Immature natural killer cell (primary cell): ENCODE measurements around the gene PRKCG. TPM values are rescaled to one million over a fixed set of nuclear protein-coding genes. Genes with fewer than 3 reads are reported as not detected.
"Not testable (repeated sequence)": the region's sequence is repeated elsewhere in the genome, so short reads cannot be mapped to it uniquely, and the experiment has no call there.

ENCODE experiments used
- DNase-seq, 3 donors: peaks; one replicate each; pipeline ENCODE4 v3.0.0; 2022; ENCODE audit warnings: mixed read lengths in 1 of 3
- H3K27ac Mint-ChIP-seq, 6 donors: one replicate each; pipeline ENCODE4 v1.8.0; 2020; ENCODE audit warnings: mixed read lengths in 6 of 6, mild to moderate bottlenecking in 5 of 6, inconsistent platforms in 4 of 6, moderate library complexity in 3 of 6
- H3K27me3 Mint-ChIP-seq, 3 donors: one replicate each; pipeline ENCODE4 v1.8.0; 2020 to 2021; ENCODE audit warnings: low read depth in 3 of 3, mild to moderate bottlenecking in 3 of 3, mixed read lengths in 3 of 3, moderate library complexity in 3 of 3, inconsistent platforms in 1 of 3
- H3K36me3 Mint-ChIP-seq, 3 donors: one replicate each; pipeline ENCODE4 v1.8.0; 2020; ENCODE audit warnings: mixed read lengths in 3 of 3, inconsistent platforms in 2 of 3, mild to moderate bottlenecking in 2 of 3
- H3K4me1 Mint-ChIP-seq, 2 donors: one replicate each; pipeline ENCODE4 v1.8.0; 2020; ENCODE audit warnings: inconsistent platforms in 2 of 2, mild to moderate bottlenecking in 2 of 2, mixed read lengths in 2 of 2, moderate library complexity in 1 of 2
- H3K4me3 Mint-ChIP-seq, 5 donors: one replicate each; pipeline ENCODE4 v1.8.0; 2020; ENCODE audit warnings: mild to moderate bottlenecking in 5 of 5, mixed read lengths in 5 of 5, inconsistent platforms in 3 of 5, moderate library complexity in 3 of 5
- H3K9me3 Mint-ChIP-seq, 6 donors: one replicate each; pipeline ENCODE4 v1.8.0; 2020; ENCODE audit warnings: mild to moderate bottlenecking in 6 of 6, mixed read lengths in 6 of 6, inconsistent platforms in 4 of 6, moderate library complexity in 3 of 6
- polyA plus RNA-seq, 3 donors: library from polyadenylated mRNA; unstranded; fragments of 300-500 nt; fragmentation: Illumina TruSeq; gene quantifications; one replicate each; pipeline ENCODE4 v1.2.3, GENCODE V29; 2021

PRKCG gene
- polyA plus RNA-seq, 3 donors from 2014 or later, result not detected

GRCh38 chr19:53867225-53868090, 14.5 kb upstream of the PRKCG start, which contains the start of gene MYADM:
TSS of gene MYADM (plus strand) at chr19:53867883. CDS start at chr19:53873530, 5,647 bp downstream.
- Mint-ChIP-seq H3K4me1 (peaks cover 42 to 44% of the 10 kb centered on the region in 2 donors), H3K27me3 (peaks cover 34 to 47% (median 40%) of the 10 kb centered on the region in 3 donors), H3K4me3 (peak within 1 kb of the TSS; percentile 93 to 97 (median 96)), H3K36me3 (peaks cover 0 to 3% (median 0%) of the 10 kb centered on the region in 3 donors), H3K27ac (peak within 1 kb of the TSS; percentile 99 to 100 (median 99)), H3K9me3 (no peaks in the 10 kb centered on the region)
- peak; percentile 100 for DNase-seq

- peak in 2 of 3 donors; percentile 44 to 55 for DNase-seq
- H3K36me3 Mint-ChIP-seq, result peaks cover 0 to 5% (median 4%) of the 10 kb centered on the region in 3 donors
- no peaks in the 10 kb centered on the region for H3K9me3 Mint-ChIP-seq
- H3K4me1 Mint-ChIP-seq, result peaks cover 44 to 45% of the 10 kb centered on the region in 2 donors
- H3K27ac Mint-ChIP-seq, result peak overlapping the region; percentile 93 to 100 (median 99)
- peak overlapping the region; percentile 93 to 97 (median 96) for H3K4me3 Mint-ChIP-seq
- peaks cover 34 to 49% (median 47%) of the 10 kb centered on the region in 3 donors for H3K27me3 Mint-ChIP-seq
Measured at GRCh38 chr19:53868091-53868891, 13.7 kb upstream of the PRKCG start.

GRCh38 chr19:53868892-53869804, 12.8 kb upstream of the PRKCG start:
- H3K4me1 Mint-ChIP-seq, result peaks cover 51 to 52% of the 10 kb centered on the region in 2 donors
- peak overlapping the region; percentile 93 to 97 (median 96) for H3K4me3 Mint-ChIP-seq
- peak overlapping the region; percentile 92 to 100 (median 96) for H3K27ac Mint-ChIP-seq
- peaks cover 40 to 57% (median 50%) of the 10 kb centered on the region in 3 donors for H3K27me3 Mint-ChIP-seq
- H3K36me3 Mint-ChIP-seq, result peaks cover 7 to 13% (median 8%) of the 10 kb centered on the region in 3 donors
- no peaks in the 10 kb centered on the region for H3K9me3 Mint-ChIP-seq
- DNase-seq, result peak; percentile 94 to 95 (median 94)

GRCh38 chr19:53869805-53870484, 12.1 kb upstream of the PRKCG start:
- H3K27me3 Mint-ChIP-seq, result peaks cover 48 to 60% (median 55%) of the 10 kb centered on the region in 3 donors
- H3K9me3 Mint-ChIP-seq, DNase-seq: not testable (repeated sequence)
- peak overlapping the region; percentile 86 to 100 (median 94) for H3K27ac Mint-ChIP-seq
- H3K4me1 Mint-ChIP-seq, result peaks cover 59 to 60% of the 10 kb centered on the region in 2 donors
- H3K4me3 Mint-ChIP-seq, result peak overlapping the region; percentile 83 to 97 (median 95)
- H3K36me3 Mint-ChIP-seq, result peaks cover 15 to 20% (median 16%) of the 10 kb centered on the region in 3 donors

GRCh38 chr19:53870485-53870844, 11.5 kb upstream of the PRKCG start:
- no peaks in the 10 kb centered on the region for H3K9me3 Mint-ChIP-seq
- DNase-seq, result no peak
- peaks cover 15 to 20% (median 17%) of the 10 kb centered on the region in 3 donors for H3K36me3 Mint-ChIP-seq
- H3K27ac Mint-ChIP-seq, result peak overlapping the region; percentile 83 to 94 (median 88)
- H3K4me3 Mint-ChIP-seq, result peak overlapping the region; percentile 44 to 72 (median 65)
- H3K27me3 Mint-ChIP-seq, result peaks cover 48 to 60% (median 54%) of the 10 kb centered on the region in 3 donors
- peaks cover 60 to 61% of the 10 kb centered on the region in 2 donors for H3K4me1 Mint-ChIP-seq

- H3K27me3 Mint-ChIP-seq, result peaks cover 46 to 59% (median 48%) of the 10 kb centered on the region in 3 donors
- H3K9me3 Mint-ChIP-seq, result no peaks in the 10 kb centered on the region
- H3K36me3 Mint-ChIP-seq, result peaks cover 15 to 22% (median 20%) of the 10 kb centered on the region in 3 donors
- peak overlapping the region; percentile 14 to 72 (median 25) for H3K4me3 Mint-ChIP-seq
- DNase-seq, result no peak
- peak overlapping the region; percentile 83 to 94 (median 88) for H3K27ac Mint-ChIP-seq
- H3K4me1 Mint-ChIP-seq, result peaks cover 51 to 53% of the 10 kb centered on the region in 2 donors
Measured at GRCh38 chr19:53871454-53871853, 10.5 kb upstream of the PRKCG start.

DNA sequence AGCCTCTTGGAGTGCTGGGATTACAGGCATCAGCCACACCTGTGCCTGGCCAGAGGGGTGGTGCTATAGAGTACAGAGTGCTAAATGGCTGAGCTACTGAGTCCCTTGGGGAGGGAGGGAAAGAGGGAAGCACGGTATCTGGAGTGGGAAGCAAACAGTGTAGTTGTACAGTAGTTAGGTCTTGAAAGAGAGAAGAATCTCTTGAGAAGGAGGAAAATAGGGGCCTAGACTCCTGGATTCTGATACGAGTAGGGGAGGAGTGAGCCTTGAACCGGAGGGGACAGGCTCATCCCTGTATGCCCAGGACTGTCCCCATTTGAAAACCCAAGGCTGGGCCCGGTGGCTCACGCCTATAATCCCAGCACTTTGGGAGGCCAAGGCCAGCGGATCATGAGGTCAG, 9.2 kb upstream of the PRKCG start:
- DNase-seq, result no peak
- no peaks in the 10 kb centered on the region for H3K9me3 Mint-ChIP-seq
- peak overlapping the region; percentile 65 to 85 (median 70) for H3K27ac Mint-ChIP-seq

GRCh38 chr19:53873773-53874605, 8.0 kb upstream of the PRKCG start:
- H3K27me3 Mint-ChIP-seq, result peaks cover 26 to 47% (median 28%) of the 10 kb centered on the region in 3 donors
- H3K27ac Mint-ChIP-seq, result peak overlapping the region; percentile 61 to 94 (median 81)
- peaks cover 15 to 22% (median 20%) of the 10 kb centered on the region in 3 donors for H3K36me3 Mint-ChIP-seq
- H3K9me3 Mint-ChIP-seq, result no peaks in the 10 kb centered on the region
- DNase-seq, result no peak
- peaks cover 34 to 40% of the 10 kb centered on the region in 2 donors for H3K4me1 Mint-ChIP-seq
- peak overlapping the region in 3 of 5 donors; percentile 22 to 42 (median 33) for H3K4me3 Mint-ChIP-seq

More for the DNA sequence above, 9.2 kb upstream of the PRKCG start:
- Mint-ChIP-seq H3K27me3 (peaks cover 37 to 55% (median 37%) of the 10 kb centered on the region in 3 donors), H3K36me3 (peaks cover 15 to 22% (median 20%) of the 10 kb centered on the region in 3 donors), H3K4me1 (peaks cover 40 to 42% of the 10 kb centered on the region in 2 donors), H3K4me3 (peak overlapping the region in 1 of 5 donors; percentile 17)

DNA sequence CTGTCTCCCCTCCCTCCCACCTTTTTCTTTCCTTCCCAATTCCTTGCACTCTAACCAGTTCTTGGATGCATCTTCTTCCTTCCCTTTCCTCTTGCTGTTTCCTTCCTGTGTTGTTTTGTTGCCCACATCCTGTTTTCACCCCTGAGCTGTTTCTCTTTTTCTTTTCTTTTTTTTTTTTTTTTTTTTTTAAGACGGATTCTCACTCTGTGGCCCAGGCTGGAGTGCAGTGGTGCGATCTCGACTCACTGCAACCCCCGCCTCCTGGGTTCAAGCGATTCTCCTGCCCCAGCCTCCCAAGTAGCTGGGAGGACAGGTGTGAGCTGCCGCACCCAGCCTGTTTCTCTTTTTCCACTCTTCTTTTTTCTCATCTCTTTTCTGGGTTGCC, 7.4 kb upstream of the PRKCG start:
- H3K36me3 Mint-ChIP-seq, result peaks cover 15 to 22% (median 20%) of the 10 kb centered on the region in 3 donors
- H3K4me1 Mint-ChIP-seq, result peaks cover 34 to 41% of the 10 kb centered on the region in 2 donors
- H3K9me3 Mint-ChIP-seq, result no peaks in the 10 kb centered on the region
- peak overlapping the region; percentile 61 to 94 (median 80) for H3K27ac Mint-ChIP-seq
- H3K4me3 Mint-ChIP-seq, result peak overlapping the region; percentile 5 to 59 (median 42)
- peaks cover 21 to 43% (median 25%) of the 10 kb centered on the region in 3 donors for H3K27me3 Mint-ChIP-seq
- DNase-seq, result no peak

GRCh38 chr19:53875602-53876325, 6.2 kb upstream of the PRKCG start:
- Mint-ChIP-seq H3K4me3 (no peak overlapping the region), H3K27ac (peak overlapping the region in 1 of 6 donors; percentile 17), H3K9me3 (no peaks in the 10 kb centered on the region), H3K36me3 (peaks cover 15 to 22% (median 20%) of the 10 kb centered on the region in 3 donors), H3K27me3 (peaks cover 16 to 37% (median 19%) of the 10 kb centered on the region in 3 donors), H3K4me1 (peaks cover 29 to 35% of the 10 kb centered on the region in 2 donors)
- no peak for DNase-seq
